Osteocyte (in vitro differentiated cells): ENCODE measurements around the gene SMIM27. TPM values are rescaled to one million over a fixed set of nuclear protein-coding genes. Genes with fewer than 3 reads are reported as not detected.
A peak's percentile ranks its signal among the peaks of the same experiment; 100 is the strongest.

ENCODE experiments used
- DNase-seq: peaks from one replicate; pipeline ENCODE4 v3.0.0; 2021; ENCODE audit warnings: mixed read lengths; ENCODE audit not compliant: unreplicated experiment; ENCODE audit errors: extremely low spot score
- H3K27ac Mint-ChIP-seq: one replicate; pipeline ENCODE4 v1.8.0; 2021; ENCODE audit warnings: mild to moderate bottlenecking, mixed read lengths; ENCODE audit not compliant: unreplicated experiment
- H3K27me3 Mint-ChIP-seq: one replicate; pipeline ENCODE4 v1.8.0; 2021; ENCODE audit warnings: mixed read lengths; ENCODE audit not compliant: unreplicated experiment
- H3K36me3 Mint-ChIP-seq: one replicate; pipeline ENCODE4 v1.8.0; 2021; ENCODE audit warnings: mixed read lengths; ENCODE audit not compliant: unreplicated experiment
- H3K4me1 Mint-ChIP-seq: one replicate; pipeline ENCODE4 v1.8.0; 2021; ENCODE audit warnings: mixed read lengths; ENCODE audit not compliant: unreplicated experiment
- H3K4me3 Mint-ChIP-seq: one replicate; pipeline ENCODE4 v1.8.0; 2021; ENCODE audit warnings: mild to moderate bottlenecking, moderate library complexity, mixed read lengths; ENCODE audit not compliant: unreplicated experiment
- H3K9me3 Mint-ChIP-seq: one replicate; pipeline ENCODE4 v1.8.0; 2021; ENCODE audit warnings: mixed read lengths; ENCODE audit not compliant: unreplicated experiment
- CTCF ChIP-seq: fragments of 200-600 bp; sonication (generic); IDR thresholded peaks from 2 replicates; pipeline ENCODE4 v1.5.0; 2021; ENCODE audit warnings: antibody characterized with exemption, mild to moderate bottlenecking, moderate library complexity
- long read RNA-seq: library from polyadenylated mRNA; unstranded; transcript quantifications from one replicate; pipeline ENCODE4 v2.0.0, GENCODE V29; 2021
- total RNA-seq: library from RNA; stranded (reverse); gene quantifications from 2 replicates; pipeline ENCODE4 v1.2.1, GENCODE V29; 2021

SMIM27 gene, protein sequence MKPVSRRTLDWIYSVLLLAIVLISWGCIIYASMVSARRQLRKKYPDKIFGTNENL
- 13.4 and 14.6 TPM in 2 replicates for total RNA-seq
- long read RNA-seq, partial matches to known transcripts = 2 of 3 reads
- long read RNA-seq, other reads (novel, unspliced or antisense) = 0 of 3 reads

- Mint-ChIP-seq H3K27me3 (no peaks in the 10 kb centered on the region), H3K27ac (peak within 1 kb of the TSS; percentile 97), H3K9me3 (no peaks in the 10 kb centered on the region), H3K36me3 (peaks cover 9% of the 10 kb centered on the region), H3K4me3 (peak within 1 kb of the TSS; percentile 92), H3K4me1 (peaks cover 28% of the 10 kb centered on the region)
- DNase-seq = peak; percentile 94
- TF ChIP-seq CTCF = no peak
These were observed at the start of gene SMIM27, which contains the start of gene TOPORS for GRCh38 chr9:32552172-32552872. Gene SMIM27 (plus strand): TSS chr9:32552327. CDS start chr9:32552435, 108 bp downstream. Gene TOPORS (minus strand): TSS chr9:32552586. CDS start chr9:32552436, 150 bp downstream.

GRCh38 chr9:32502464-32502863 lies 49.7 kb upstream of the SMIM27 start:
- peaks cover 13% of the 10 kb centered on the region for H3K36me3 Mint-ChIP-seq
- H3K4me1 Mint-ChIP-seq = peaks cover 5% of the 10 kb centered on the region
- H3K27ac Mint-ChIP-seq = no peak overlapping the region
- H3K4me3 Mint-ChIP-seq = no peak overlapping the region
- DNase-seq = no peak
- H3K9me3 Mint-ChIP-seq = peaks cover 8% of the 10 kb centered on the region
- no peak for TF ChIP-seq CTCF
- no peaks in the 10 kb centered on the region for H3K27me3 Mint-ChIP-seq

DNA sequence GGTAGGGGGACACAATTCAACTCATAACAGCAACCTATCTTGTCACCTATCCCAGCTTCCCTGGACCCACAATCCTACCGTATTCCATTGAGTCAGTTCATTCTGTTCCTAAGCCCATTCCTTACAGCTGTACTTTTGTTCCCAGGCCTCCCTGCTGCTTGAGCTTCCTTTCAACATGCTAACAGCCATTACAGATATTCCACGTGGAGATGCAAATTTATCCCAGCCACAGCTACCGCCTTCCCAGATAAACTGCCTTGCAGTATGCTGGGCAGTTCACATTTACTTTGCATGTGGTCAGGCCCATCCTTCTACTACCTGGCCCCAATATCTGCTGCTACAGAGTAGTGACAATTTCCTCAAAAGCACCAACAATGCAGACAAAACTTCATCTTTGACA lies 49.1 kb upstream of the SMIM27 start:
- H3K9me3 Mint-ChIP-seq = peaks cover 8% of the 10 kb centered on the region
- TF ChIP-seq CTCF = no peak
- no peak for DNase-seq
- H3K4me1 Mint-ChIP-seq = peaks cover 5% of the 10 kb centered on the region
- H3K36me3 Mint-ChIP-seq = peaks cover 13% of the 10 kb centered on the region
- H3K27me3 Mint-ChIP-seq = no peaks in the 10 kb centered on the region
- peak overlapping the region; percentile 32 for H3K27ac Mint-ChIP-seq
- H3K4me3 Mint-ChIP-seq = no peak overlapping the region

GRCh38 chr9:32508728-32509127 lies 43.4 kb upstream of the SMIM27 start:
- peaks cover 14% of the 10 kb centered on the region for H3K9me3 Mint-ChIP-seq
- H3K27me3 Mint-ChIP-seq = no peaks in the 10 kb centered on the region
- peaks cover 5% of the 10 kb centered on the region for H3K36me3 Mint-ChIP-seq
- no peak overlapping the region for H3K4me3 Mint-ChIP-seq
- no peak for DNase-seq
- no peak overlapping the region for H3K27ac Mint-ChIP-seq
- no peak for TF ChIP-seq CTCF
- peaks cover 2% of the 10 kb centered on the region for H3K4me1 Mint-ChIP-seq

GRCh38 chr9:32516241-32516640 lies 35.9 kb upstream of the SMIM27 start:
- H3K4me1 Mint-ChIP-seq = peaks cover under 1% of the 10 kb centered on the region
- no peaks in the 10 kb centered on the region for H3K27me3 Mint-ChIP-seq
- peaks cover 17% of the 10 kb centered on the region for H3K9me3 Mint-ChIP-seq
- H3K27ac Mint-ChIP-seq = no peak overlapping the region
- DNase-seq = no peak
- H3K36me3 Mint-ChIP-seq = peaks cover 23% of the 10 kb centered on the region
- no peak for TF ChIP-seq CTCF
- no peak overlapping the region for H3K4me3 Mint-ChIP-seq
